MM.1S (cell line): Measurements from ENCODE around the gene GALNS.

Source experiments
- EZH2phosphoT487 ChIP-seq: fragments of 300-600 bp; sonication (generic); IDR thresholded peaks from 2 replicates; pipeline ENCODE4 v1.6.1; 2018; ENCODE audit warnings: antibody characterized with exemption, low read length
- TF ChIP-seq, protein P1 (sequence below): fragments of 300-600 bp; sonication (generic); IDR thresholded peaks from 2 replicates; pipeline ENCODE4 v1.5.1; 2016; ENCODE audit warnings: antibody characterized with exemption, low read length, mixed read lengths

DNA sequence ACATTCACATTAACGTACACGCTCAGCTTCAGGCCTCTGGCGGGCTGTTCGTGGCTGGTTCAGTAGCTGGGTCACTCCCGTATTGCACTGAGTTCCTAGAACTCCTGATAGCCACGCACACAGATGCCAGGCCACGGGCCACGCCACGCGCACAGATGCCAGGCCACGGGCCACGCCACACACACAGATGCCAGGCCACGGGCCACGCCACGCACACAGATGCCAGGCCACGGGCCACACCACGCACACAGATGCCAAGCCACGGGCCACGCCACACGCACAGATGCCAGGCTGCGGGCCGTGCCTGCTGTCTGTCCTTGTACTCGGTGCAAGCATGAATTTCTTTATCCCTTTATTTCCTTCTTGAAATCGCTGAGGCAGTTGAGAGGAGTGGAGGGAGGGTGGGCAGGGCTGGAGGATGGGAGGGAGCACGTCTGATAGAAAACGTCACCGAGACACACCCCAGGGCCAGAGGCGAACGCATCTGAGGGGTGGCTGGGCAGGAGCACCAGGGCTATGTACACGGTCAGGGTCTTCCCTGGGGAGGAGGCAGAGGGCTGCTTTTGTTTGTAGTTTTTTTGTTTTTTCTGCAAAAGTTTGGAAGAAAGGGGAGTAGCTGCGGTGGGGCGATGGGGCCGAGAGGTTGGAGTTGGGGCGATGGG lies 18.3 kb upstream of the GALNS start:
- TF ChIP-seq, protein P1, sequence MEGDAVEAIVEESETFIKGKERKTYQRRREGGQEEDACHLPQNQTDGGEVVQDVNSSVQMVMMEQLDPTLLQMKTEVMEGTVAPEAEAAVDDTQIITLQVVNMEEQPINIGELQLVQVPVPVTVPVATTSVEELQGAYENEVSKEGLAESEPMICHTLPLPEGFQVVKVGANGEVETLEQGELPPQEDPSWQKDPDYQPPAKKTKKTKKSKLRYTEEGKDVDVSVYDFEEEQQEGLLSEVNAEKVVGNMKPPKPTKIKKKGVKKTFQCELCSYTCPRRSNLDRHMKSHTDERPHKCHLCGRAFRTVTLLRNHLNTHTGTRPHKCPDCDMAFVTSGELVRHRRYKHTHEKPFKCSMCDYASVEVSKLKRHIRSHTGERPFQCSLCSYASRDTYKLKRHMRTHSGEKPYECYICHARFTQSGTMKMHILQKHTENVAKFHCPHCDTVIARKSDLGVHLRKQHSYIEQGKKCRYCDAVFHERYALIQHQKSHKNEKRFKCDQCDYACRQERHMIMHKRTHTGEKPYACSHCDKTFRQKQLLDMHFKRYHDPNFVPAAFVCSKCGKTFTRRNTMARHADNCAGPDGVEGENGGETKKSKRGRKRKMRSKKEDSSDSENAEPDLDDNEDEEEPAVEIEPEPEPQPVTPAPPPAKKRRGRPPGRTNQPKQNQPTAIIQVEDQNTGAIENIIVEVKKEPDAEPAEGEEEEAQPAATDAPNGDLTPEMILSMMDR: no peak
- TF ChIP-seq EZH2phosphoT487: no peak
